ENCODE results near the gene KRT76. TPM values are rescaled to one million over a fixed set of nuclear protein-coding genes. Genes with fewer than 3 reads are reported as not detected.

Gene KRT76
- total RNA-seq, 1 donor from 2014 or later = 2.2 TPM

DNA sequence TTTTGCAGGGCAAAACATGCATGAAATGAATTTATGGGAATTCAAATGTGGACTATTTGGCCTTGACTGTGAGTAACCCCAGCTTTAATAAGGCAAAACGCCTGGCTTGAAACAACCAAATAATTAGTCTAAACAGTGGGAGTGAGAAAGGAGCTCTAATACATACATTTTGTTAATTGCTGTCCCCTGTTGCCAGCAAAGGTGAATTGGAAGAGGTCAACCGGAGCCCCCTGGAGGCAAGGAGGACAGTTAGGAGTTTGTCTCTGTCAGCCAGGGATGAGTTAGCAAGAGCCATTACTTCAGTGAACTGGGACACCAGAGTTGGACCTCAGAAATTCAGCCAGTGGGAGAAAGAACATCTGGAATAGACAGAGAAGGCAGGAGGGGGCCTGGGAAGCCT is 17.4 kb downstream of the KRT76 start:
- no peak for DNase-seq (ENCODE audit: low spot score)

- no peak for DNase-seq (ENCODE audit: low spot score)
These were observed 17.9 kb downstream of the KRT76 start for GRCh38 chr12:52759218-52759617.

GRCh38 chr12:52757449-52758176 is 19.5 kb downstream of the KRT76 start:
- DNase-seq (ENCODE audit: low spot score) = no peak

DNA sequence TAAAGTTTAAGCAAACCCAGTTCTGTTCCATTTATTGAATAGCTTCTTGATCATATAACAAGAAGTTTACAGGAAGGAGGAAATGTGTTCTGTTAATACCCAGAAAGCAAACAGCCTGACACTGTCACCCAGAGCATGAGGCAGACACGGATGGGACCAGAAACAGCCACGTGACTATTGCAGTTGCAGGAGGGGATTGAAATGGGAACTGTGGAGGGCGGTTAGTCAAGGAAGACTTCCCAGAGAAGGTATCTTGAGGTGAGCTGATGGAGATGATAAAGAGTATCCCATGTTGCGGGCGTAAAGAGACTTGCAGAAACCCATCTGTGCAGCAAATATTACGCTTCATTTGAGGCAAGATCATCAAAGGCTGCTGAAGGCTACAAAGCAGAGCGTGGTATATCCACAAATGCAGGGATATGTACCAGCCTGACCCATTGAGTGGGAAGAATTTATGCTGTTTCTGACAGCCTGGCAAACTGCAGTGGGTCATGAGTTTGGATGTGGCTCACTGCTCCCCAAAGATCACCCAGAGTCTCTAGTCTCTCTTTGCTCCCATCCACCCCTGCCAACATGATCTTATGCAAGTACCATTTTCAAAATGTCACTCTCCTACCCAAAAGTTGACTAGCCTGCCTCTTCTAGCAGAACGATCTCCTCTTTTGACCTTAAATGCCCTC is 20.7 kb downstream of the KRT76 start:
- DNase-seq (ENCODE audit: low spot score) = no peak

DNA sequence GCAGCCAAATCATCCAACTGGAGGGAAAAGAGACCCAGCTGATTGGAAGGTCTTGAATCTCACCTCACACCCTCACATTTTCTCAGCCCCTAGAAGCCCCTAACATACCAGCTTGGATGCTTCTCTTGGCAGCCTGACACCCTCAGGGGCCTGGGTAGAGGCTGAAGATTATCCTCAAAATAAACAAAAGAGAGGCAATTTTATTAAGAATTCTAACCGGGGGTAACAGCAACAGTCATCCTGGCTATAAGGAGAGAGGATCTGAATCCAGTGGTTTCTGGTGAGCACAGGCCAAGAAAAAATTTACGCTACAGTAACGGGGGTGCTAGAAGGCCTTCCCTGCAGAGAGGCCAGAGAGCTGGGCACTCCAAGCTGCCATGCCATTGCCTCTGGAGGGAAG is 21.6 kb downstream of the KRT76 start:
- no peak for DNase-seq (ENCODE audit: low spot score)

- DNase-seq (ENCODE audit: low spot score) = no peak
These were observed 23.0 kb downstream of the KRT76 start for GRCh38 chr12:52754135-52754534.

DNA sequence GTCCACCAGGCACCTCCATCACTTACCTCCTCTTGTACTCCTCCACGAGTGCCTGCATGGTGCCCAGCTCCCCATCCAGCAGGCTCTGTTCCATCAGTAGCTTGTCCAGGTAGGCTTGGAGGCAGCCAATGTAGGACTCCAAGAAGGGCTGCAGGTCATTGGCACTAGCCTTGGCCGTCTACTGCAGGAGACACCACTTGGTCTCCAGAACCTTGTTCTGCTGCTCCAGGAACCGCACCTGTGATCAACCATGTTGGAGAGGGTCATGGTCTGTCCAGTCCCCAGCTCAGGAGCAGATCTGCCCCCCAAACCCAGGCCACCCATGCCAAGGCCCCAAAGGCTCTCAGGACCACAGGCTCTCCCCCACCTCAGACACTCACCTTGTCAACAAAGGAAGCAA is 23.9 kb downstream of the KRT76 start:
- no peak for DNase-seq (ENCODE audit: low spot score)

DNA sequence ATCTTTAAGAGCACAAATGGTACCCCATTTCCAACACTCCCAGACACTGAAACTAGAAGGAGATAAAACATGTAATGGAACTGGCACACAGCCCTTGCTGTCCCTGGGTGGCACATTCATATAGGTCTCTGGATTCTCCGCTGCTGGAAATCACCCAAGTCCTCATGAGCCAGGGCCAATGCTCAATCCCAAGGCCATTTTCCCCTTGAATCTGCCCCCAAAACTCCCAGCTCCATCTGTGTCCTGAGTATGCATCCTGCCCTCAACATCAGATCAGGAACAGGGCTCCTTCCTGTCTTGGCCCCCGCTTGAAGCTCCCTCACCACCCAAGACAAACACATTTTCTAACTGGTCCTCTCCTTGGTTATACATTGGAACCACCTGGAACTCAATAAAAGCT is 24.6 kb downstream of the KRT76 start:
- DNase-seq (ENCODE audit: low spot score) = no peak

DNA sequence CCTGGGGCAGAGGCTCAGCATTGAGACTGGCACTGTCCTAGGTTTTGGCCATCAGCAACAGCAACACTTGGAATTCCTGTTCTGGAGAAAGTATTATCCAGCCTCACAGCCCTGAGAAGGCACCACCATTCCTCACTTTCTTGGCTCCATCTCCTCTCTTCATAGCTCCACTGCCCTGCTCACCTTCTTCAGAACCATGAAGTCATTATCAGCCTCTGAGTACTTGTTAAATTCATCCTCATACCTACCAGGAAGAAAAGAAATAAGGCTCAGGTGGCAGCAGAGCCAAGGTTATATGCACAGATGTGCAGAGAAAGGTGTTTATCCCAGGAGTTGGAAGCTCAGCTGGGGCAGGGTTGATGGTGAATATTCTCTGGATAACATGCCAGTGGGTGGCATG is 25.4 kb downstream of the KRT76 start:
- no peak for DNase-seq (ENCODE audit: low spot score)

- peak; percentile 12 for DNase-seq (ENCODE audit: low spot score)
These were observed 26.6 kb downstream of the KRT76 start for GRCh38 chr12:52750532-52750931.

DNA sequence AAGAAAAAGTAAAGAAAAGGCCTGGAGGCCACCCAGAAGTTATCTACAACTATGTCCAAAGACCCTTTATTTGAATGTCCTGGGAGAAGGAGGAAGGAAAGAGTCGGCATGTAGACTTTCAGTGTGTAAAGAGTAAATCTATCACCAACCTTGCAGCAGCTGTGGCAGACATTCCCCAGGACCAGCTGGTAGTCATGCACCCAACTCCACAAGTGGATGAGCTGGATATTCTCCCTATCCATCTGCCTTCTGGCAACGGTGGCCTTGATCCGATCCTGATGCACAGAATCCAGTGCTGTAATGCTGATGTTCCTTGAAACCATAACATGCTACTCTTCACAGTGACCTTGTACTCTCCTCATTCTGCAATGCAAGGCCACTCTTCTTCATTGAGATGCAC is 27.3 kb downstream of the KRT76 start:
- peak; percentile 8 for DNase-seq (ENCODE audit: low spot score)

- DNase-seq (ENCODE audit: low spot score) = no peak
These were observed 28.6 kb downstream of the KRT76 start for GRCh38 chr12:52748578-52748977.

- DNase-seq (ENCODE audit: low spot score) = no peak
These were observed 31.6 kb downstream of the KRT76 start for GRCh38 chr12:52745554-52745953.

- no peak for DNase-seq (ENCODE audit: low spot score)
These were observed 32.5 kb downstream of the KRT76 start for GRCh38 chr12:52744493-52745156.

DNA sequence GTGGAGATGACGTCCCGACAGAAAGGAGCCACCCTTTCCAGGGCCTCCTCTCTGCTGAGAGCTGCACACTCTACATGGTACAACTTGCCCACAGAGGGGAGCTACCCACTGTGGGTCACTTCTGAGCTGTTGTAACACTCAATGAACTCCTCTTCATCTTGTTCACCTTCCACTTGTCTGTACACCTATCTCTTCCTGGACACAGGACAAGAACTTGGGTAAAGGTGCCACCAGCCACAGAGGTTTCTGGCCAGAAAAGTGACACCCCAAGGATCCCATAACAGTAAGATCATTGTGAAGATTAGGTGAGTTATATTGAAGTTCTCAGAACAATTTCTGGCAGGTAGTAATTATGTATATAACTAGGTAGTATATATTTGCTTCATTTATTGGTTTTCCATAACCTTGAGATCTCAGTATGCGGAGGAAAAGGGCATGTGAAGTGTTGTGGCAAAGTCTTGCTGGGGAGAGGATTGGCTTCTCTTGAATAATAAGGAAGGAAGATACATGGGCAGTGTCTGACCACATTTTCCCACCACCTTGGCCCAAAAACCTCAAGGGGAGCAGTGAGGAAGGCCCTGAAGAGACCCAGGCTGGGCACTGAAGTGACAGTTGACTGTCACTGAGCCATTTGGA is 34.2 kb downstream of the KRT76 start:
- no peak for DNase-seq (ENCODE audit: low spot score)

GRCh38 chr12:52742196-52742580 is 35.0 kb downstream of the KRT76 start:
- no peak for DNase-seq (ENCODE audit: low spot score)

GRCh38 chr12:52741375-52742195 is 35.6 kb downstream of the KRT76 start:
- peak; percentile 72 for DNase-seq (ENCODE audit: low spot score)

DNA sequence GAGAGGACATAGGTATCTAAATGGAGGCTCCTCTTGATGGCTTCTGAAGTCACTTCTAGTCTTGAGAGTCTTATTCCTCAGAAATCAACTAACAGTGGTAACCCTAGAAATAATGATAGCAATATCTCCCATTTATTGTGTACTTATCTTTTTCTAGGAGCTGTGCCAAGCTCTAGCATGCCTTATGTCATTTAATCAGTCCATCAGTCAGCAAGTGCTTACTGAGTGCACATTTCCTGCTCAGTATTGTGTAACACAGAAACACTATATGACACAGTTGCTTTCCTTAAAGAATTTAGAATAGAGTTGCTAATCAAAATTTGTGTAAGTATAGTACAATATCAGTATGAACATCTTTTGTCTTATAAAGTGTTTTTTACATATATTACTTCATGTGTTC is 36.6 kb downstream of the KRT76 start:
- DNase-seq (ENCODE audit: low spot score) = no peak

- DNase-seq (ENCODE audit: low spot score) = no peak
These were observed 37.2 kb downstream of the KRT76 start for GRCh38 chr12:52739963-52740362.

DNA sequence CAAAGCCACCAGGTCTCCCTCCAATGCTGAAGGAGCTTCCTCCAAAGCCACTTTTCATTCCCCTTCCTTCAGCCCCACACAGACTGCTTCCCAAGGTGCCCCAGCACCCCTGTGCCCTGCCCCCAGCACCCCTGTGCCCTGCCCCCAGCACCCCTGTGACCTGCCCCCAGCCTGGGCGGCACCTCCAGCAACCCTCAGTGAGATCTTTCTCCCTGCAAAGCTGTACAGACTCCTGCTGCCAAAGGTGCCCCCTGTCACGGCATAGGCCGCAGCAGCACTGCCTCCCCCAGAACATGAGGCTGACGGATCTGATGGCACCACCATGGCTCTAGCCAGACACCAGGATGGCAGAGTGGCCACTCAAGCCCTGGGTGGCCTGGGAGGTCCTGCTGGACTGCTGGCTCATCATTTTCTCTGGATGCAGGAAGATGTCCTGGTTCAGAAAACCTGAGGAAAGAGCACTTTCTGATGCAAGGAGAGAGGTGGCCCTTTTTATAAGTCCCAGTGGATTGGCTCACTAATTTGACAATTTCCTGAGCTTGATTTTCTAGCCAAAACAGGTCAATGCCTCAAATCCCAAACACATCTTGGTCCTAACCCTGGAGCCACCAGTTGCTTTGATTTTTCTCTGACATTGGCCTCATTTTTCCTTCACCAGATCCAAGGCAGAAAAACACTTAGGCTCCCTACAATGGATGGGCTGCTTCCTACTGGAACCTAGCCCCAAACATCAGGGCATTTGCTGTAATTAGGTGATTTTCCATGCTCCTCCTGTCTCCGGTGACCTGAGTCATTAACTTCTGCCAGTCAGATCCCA is 41.1 kb downstream of the KRT76 start:
- DNase-seq (ENCODE audit: low spot score) = no peak

- DNase-seq (ENCODE audit: low spot score) = no peak
These were observed 42.0 kb downstream of the KRT76 start for GRCh38 chr12:52735106-52735505.
